ENCODE data around the gene FUS.
A peak's percentile ranks its signal among the peaks of the same experiment; 100 is the strongest.

The FUS gene

GRCh38 chr16:31200821-31201568, 21.1 kb downstream of the FUS start:
- CTCF ChIA-PET = interaction anchor here (0.9 kb wide), 1 partner anchor 182 kb away, joined by 3 read pairs; no protein-coding TSS in a partner anchor
- Histone ChIP-seq H3K4me1 (ENCODE audit: control insufficient read depth, insufficient read depth, low read length) (no peaks in the 10 kb centered on the region), H3K27ac (ENCODE audit: extremely low read depth, low read depth, low read length) (no peak overlapping the region)

GRCh38 chr16:31201582-31202413, 21.9 kb downstream of the FUS start:
- ChIA-PET CTCF (interaction anchor here (0.5 kb wide), 1 partner anchor 176 kb away, joined by 3 read pairs; no protein-coding TSS in a partner anchor), POLR2A (interaction anchor here (0.5 to 2.2 kb wide), 9 partner anchors 10 to 85 kb away, joined by 3 to 10 read pairs (median 4); partner anchors contain the start of gene FUS)
- Histone ChIP-seq H3K9me3 (ENCODE audit: control insufficient read depth, insufficient read depth, low read depth, low read length) (no peaks in the 10 kb centered on the region), H3K4me1 (ENCODE audit: control insufficient read depth, insufficient read depth, low read length) (no peaks in the 10 kb centered on the region), H3K4me3 (ENCODE audit: low read depth, low read length) (no peak overlapping the region), H3K36me3 (ENCODE audit: control insufficient read depth in 2 of 2, insufficient read depth in 1 of 2, low read length in 2 of 2) (peaks cover 1 to 24% of the 10 kb centered on the region in 2 experiments; a peak in 2 of 3 replicates), H3K27ac (ENCODE audit: extremely low read depth, low read depth, low read length) (no peak overlapping the region)
- TF ChIP-seq GLIS2 (tag by site-specific recombination; IDR thresholded peaks at IDR 0.05) = peak; percentile 62
- TF ChIP-seq ZNF248 (tag by site-specific recombination; IDR thresholded peaks at IDR 0.05) = no peak
- TF ChIP-seq GLIS1 (tag by site-specific recombination; IDR thresholded peaks at IDR 0.05) = peak; percentile 76
- TF ChIP-seq TCF7L2 (IDR thresholded peaks at IDR 0.05; ENCODE audit: borderline replicate concordance, low read depth, low read length) = no peak
- TF ChIP-seq ZNF654 (tag by site-specific recombination; IDR thresholded peaks at IDR 0.05; ENCODE audit: low read depth) = no peak
- no peak for TF ChIP-seq TRIM28 (IDR thresholded peaks at IDR 0.05; ENCODE audit: borderline replicate concordance, low read length)
- TF ChIP-seq KLF9 (tag by site-specific recombination; IDR thresholded peaks at IDR 0.05; ENCODE audit: low read depth) = no peak
- no peak for TF ChIP-seq ZBTB11 (tag by site-specific recombination; conservative IDR thresholded peaks at IDR 0.05; ENCODE audit: low read depth)
- TF ChIP-seq ZNF670 (tag by site-specific recombination; IDR thresholded peaks at IDR 0.05; ENCODE audit: low read depth) = no peak
- TF ChIP-seq BCL11A (tag by site-specific recombination; IDR thresholded peaks at IDR 0.05; ENCODE audit: low read depth) = no peak
- TF ChIP-seq ZNF362 (tag by site-specific recombination; IDR thresholded peaks at IDR 0.05) = no peak
- no peak for TF ChIP-seq ZNF423 (tag by site-specific recombination; IDR thresholded peaks at IDR 0.05)
- TF ChIP-seq SALL2 (tag by site-specific recombination; IDR thresholded peaks at IDR 0.05; ENCODE audit: borderline replicate concordance) = no peak
- TF ChIP-seq ZBTB20 (tag by site-specific recombination; IDR thresholded peaks at IDR 0.05) = no peak
- TF ChIP-seq ZNF266 (tag by site-specific recombination; IDR thresholded peaks at IDR 0.05; ENCODE audit: low read depth) = no peak
- no peak for TF ChIP-seq SP7 (tag by site-specific recombination; IDR thresholded peaks at IDR 0.05)
- TF ChIP-seq ZNF658 (tag by site-specific recombination; IDR thresholded peaks at IDR 0.05) = no peak

More at GRCh38 chr16:31200821-31201568, 21.1 kb downstream of the FUS start:
- TF ChIP-seq PRDM10 (tag by site-specific recombination; IDR thresholded peaks at IDR 0.05) (peak; percentile 56), ZNF146 (tag by site-specific recombination; IDR thresholded peaks at IDR 0.05) (no peak), KLF1 (tag by site-specific recombination; IDR thresholded peaks at IDR 0.05) (0 out of 2 replicates have a peak, but pooled peaks have one; percentile 17)
- POLR2A ChIA-PET = interaction anchor here (1.3 to 2.2 kb wide), 3 partner anchors 11 to 21 kb away, joined by 4 to 6 read pairs (median 6); partner anchors contain the start of gene FUS
- Histone ChIP-seq H3K4me3 (ENCODE audit: low read depth, low read length) (no peak overlapping the region), H3K9me3 (ENCODE audit: control insufficient read depth, insufficient read depth, low read depth, low read length) (no peaks in the 10 kb centered on the region), H3K36me3 (ENCODE audit: control insufficient read depth in 2 of 2, insufficient read depth in 1 of 2, low read length in 2 of 2) (peaks cover 5 to 32% of the 10 kb centered on the region in 2 experiments; a peak in 2 of 3 replicates)

All from HEK293 (cell line).